C4-2B (cell line): Measurements from ENCODE around the gene VTI1A.

Experiments
- H3K27ac ChIP-seq: fragments of 450-650 bp; 2 replicates; pipeline ENCODE4 v1.5.1; 2017
- CTCF ChIP-seq: fragments of 450-650 bp; conservative IDR thresholded peaks from 2 replicates; pipeline ENCODE4 v1.5.1; 2017; ENCODE audit warnings: mild to moderate bottlenecking
- ZFX ChIP-seq: fragments of 450-650 bp; IDR thresholded peaks from 2 replicates; pipeline ENCODE4 v1.6.1; 2017

The VTI1A gene

DNA sequence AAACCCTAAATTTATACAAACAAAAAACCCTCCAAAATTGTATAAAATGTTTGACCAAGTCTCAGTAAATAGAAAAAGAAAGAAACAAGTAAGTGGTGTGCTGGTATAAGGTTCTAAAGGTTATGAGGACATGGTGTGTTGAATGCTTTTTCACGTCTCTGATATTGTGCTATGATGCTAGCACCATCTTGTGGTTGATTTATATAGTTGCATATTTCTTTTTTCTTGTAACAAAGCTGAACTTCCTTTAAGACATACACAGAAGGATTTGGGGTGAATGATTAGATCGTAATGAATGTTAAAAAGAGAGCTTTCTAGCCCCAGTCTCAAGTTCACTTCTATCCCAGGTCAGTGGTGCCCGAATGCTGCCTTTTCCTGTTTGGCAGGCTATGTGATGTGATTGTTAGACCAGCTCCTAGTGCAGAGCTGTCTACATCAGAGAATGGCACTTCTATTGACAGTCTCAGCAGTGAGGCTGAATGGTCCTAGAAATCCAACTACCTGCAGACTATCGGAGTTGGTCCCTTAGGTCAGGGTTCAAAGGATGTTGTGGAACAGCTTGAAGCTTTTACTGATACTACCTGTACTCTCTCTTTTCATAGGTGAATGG is 25.0 kb downstream of the VTI1A start:
- TF ChIP-seq CTCF (peak; percentile 91), ZFX (no peak)
- no peak overlapping the region for H3K27ac ChIP-seq

GRCh38 chr10:112475575-112476218 is 28.7 kb downstream of the VTI1A start:
- no peak overlapping the region for H3K27ac ChIP-seq
- TF ChIP-seq CTCF (peak; percentile 85), ZFX (no peak)

DNA sequence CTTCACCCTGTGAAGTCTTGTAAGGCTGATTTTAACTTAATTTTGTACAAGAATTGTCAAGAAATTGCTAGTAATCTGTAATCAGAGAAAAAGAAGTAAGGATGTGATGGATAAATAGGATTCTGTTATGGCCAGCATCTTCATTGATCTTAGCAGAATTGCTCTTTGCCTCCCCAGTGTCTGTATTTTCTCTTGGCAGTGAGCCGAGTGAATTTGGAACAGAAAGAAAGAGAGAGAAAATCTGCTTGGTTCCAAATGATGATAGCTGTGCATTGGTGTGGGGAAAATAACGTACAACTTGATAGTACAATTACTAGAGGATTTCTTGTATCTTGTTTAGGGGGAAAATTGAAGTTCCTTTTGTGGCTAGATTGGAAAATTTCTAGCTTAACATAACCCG is 34.6 kb downstream of the VTI1A start:
- H3K27ac ChIP-seq: no peak overlapping the region
- TF ChIP-seq ZFX (no peak), CTCF (no peak)

DNA sequence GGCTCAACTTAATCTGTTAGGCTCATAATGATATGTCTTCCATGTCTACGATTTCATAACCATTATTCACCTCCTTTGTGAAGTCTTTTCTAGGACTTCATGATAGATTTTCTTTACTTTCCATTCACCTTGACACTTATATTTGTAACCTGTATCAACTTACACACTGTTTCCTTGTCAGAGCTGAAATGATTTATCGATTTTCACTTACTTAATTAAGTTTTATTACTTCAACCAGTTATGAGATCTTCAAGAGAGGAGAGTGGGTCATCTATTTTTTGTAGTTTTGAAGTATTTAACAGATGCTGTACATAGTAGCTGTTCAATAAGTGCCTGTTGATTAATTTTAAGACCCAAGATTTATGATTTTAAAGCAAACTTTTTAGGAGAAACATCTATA is 37.4 kb downstream of the VTI1A start:
- H3K27ac ChIP-seq: no peak overlapping the region
- TF ChIP-seq CTCF: no peak
- no peak for TF ChIP-seq ZFX

GRCh38 chr10:112487964-112488363 is 40.9 kb downstream of the VTI1A start:
- no peak overlapping the region for H3K27ac ChIP-seq
- TF ChIP-seq ZFX: no peak
- TF ChIP-seq CTCF: no peak

GRCh38 chr10:112490545-112490944 is 43.5 kb downstream of the VTI1A start:
- H3K27ac ChIP-seq: no peak overlapping the region

GRCh38 chr10:112491144-112491543 is 44.1 kb downstream of the VTI1A start:
- no peak overlapping the region for H3K27ac ChIP-seq
- TF ChIP-seq ZFX: no peak
- TF ChIP-seq CTCF: no peak

More at GRCh38 chr10:112490545-112490944, 43.5 kb downstream of the VTI1A start:
- no peak for TF ChIP-seq ZFX
- no peak for TF ChIP-seq CTCF
